K562 (cell line): ENCODE measurements around the gene COX19. TPM values are rescaled to one million over a fixed set of nuclear protein-coding genes. Genes with fewer than 3 reads are reported as not detected.
A peak's percentile ranks its signal among the peaks of the same experiment; 100 is the strongest.

Experiments
- ATAC-seq: fragments of 200-7000 bp; cut with Tn5 transposase; 3 replicates; pipeline ENCODE4 v1.9.1; 2020; ENCODE audit warnings: moderate library complexity
- BruUV-seq: library from RNA; stranded (reverse); fragments of 400-500 nt; replicated peaks from 2 replicates; lab custom pipeline; 2021; lab: Mats Ljungman, UMichigan
- CTCF ChIA-PET: fragments of 300-600 bp; formaldehyde crosslinking; extraction: SDS; loops from one replicate; lab custom pipeline; 2021; ENCODE audit warnings: low intra/inter-chr PET ratio; lab: Yijun Ruan, JAX
- POLR2A ChIA-PET: fragments of 300-600, 350-650 bp; sonication (Branson Sonifier 250); formaldehyde crosslinking; extraction: SDS; loops from one replicate; lab custom pipeline; 2021; ENCODE audit warnings: antibody characterized with exemption, inconsistent platforms; lab: Yijun Ruan, JAX
- DNase-seq, 4 experiments: peaks; one replicate each; pipeline versions ENCODE4 v3.0.0 to v3.0.0-alpha.2; 2011 to 2018; ENCODE audit warnings: low spot score in 3 of 4, mixed read lengths in 3 of 4; ENCODE audit errors: extremely low read depth in 1 of 4
- FAIRE-seq: peaks from 2 replicates; lab custom pipeline; 2011; peaks lifted over from hg19 to GRCh38; lab: Jason Lieb, UNC
- H2AFZ ChIP-seq: 2 replicates; pipeline ENCODE4 v1.6.0; 2011; ENCODE audit warnings: low read depth, low read length, control low read depth, inconsistent platforms
- H3K27ac ChIP-seq: fragments of 200-600 bp; 3 replicates; pipeline ENCODE4 v1.8.0; 2011; ENCODE audit warnings: low read depth, mild to moderate bottlenecking, control low read depth, inconsistent platforms, low read length, moderate library complexity, mixed read lengths; ENCODE audit errors: extremely low read depth
- H3K27me3 ChIP-seq, 2 experiments: fragments of 300-600 bp in 1 of 2; 2 replicates in 1 of 2; 3 replicates in 1 of 2; pipeline versions ENCODE4 v1.6.0 to v1.8.0; 2011; ENCODE audit warnings: inconsistent platforms in 2 of 2, low read length in 2 of 2, mild to moderate bottlenecking in 1 of 2, mixed read lengths in 1 of 2, moderate library complexity in 1 of 2; ENCODE audit not compliant: control insufficient read depth in 2 of 2, insufficient read depth in 2 of 2
- H3K36me3 ChIP-seq: fragments of 300-600 bp; 3 replicates; pipeline ENCODE4 v1.8.0; 2011; ENCODE audit warnings: mild to moderate bottlenecking, low read length, inconsistent platforms; ENCODE audit not compliant: control insufficient read depth, insufficient read depth
- H3K4me1 ChIP-seq, 2 experiments: fragments of 200-600 bp in 1 of 2; replicated peaks in 1 of 2; 2 replicates in 1 of 2; 3 replicates in 1 of 2; pipeline versions ENCODE4 v1.5.1 to v1.8.0; 2011; ENCODE audit warnings: inconsistent platforms in 2 of 2, low read length in 2 of 2, mild to moderate bottlenecking in 1 of 2, mixed read lengths in 1 of 2, moderate library complexity in 1 of 2; ENCODE audit not compliant: control insufficient read depth in 2 of 2, insufficient read depth in 2 of 2
- H3K4me2 ChIP-seq: 2 replicates; pipeline ENCODE4 v1.6.1; 2011; ENCODE audit warnings: low read length, control low read depth, inconsistent platforms, mixed read lengths; ENCODE audit not compliant: insufficient read depth
- H3K4me3 ChIP-seq: fragments of 200-600 bp; sonication (generic), shearing (Covaris generic); 2 replicates; pipeline ENCODE4 v1.5.1; 2016; ENCODE audit warnings: control low read depth, inconsistent platforms
- H3K79me2 ChIP-seq: fragments of 200-600 bp; 3 replicates; pipeline ENCODE4 v1.8.0; 2011; ENCODE audit warnings: low read length, inconsistent platforms; ENCODE audit not compliant: control insufficient read depth, insufficient read depth
- H3K9ac ChIP-seq, 2 experiments: 2 replicates each; pipeline versions ENCODE4 v1.6.0 to v1.6.1; 2011; ENCODE audit warnings: low read depth in 2 of 2, low read length in 2 of 2, control low read depth in 1 of 2, inconsistent platforms in 1 of 2, mild to moderate bottlenecking in 1 of 2, mixed read lengths in 1 of 2; ENCODE audit not compliant: insufficient read depth in 1 of 2
- H3K9me1 ChIP-seq: one replicate; pipeline ENCODE4 v1.6.0; 2011; ENCODE audit warnings: inconsistent platforms, mild to moderate bottlenecking, low read length, moderate library complexity; ENCODE audit not compliant: control insufficient read depth, insufficient read depth
- H3K9me3 ChIP-seq: replicated peaks from 2 replicates; pipeline ENCODE4 v1.5.1; 2011; ENCODE audit warnings: low read depth, low read length, inconsistent platforms; ENCODE audit not compliant: control insufficient read depth, insufficient read depth
- H4K20me1 ChIP-seq: replicated peaks from 2 replicates; pipeline ENCODE4 v1.6.1; 2011; ENCODE audit warnings: low read length, inconsistent platforms, mixed read lengths; ENCODE audit not compliant: control insufficient read depth, insufficient read depth
- ARHGAP35 ChIP-seq: fragments of 450-650 bp; IDR thresholded peaks from 2 replicates; pipeline ENCODE4 v1.6.1; 2018; ENCODE audit not compliant: partially characterized antibody
- ARID2 ChIP-seq: fragments of 450-650 bp; IDR thresholded peaks from 2 replicates; pipeline ENCODE4 v1.6.1; 2017; ENCODE audit warnings: antibody characterized with exemption, mild to moderate bottlenecking
- CCAR2 ChIP-seq: fragments of 200-400 bp; formaldehyde crosslinking; IDR thresholded peaks from 2 replicates; pipeline ENCODE4 v1.6.1; 2017; ENCODE audit warnings: mild to moderate bottlenecking, low read depth, low read length
- ELF2 ChIP-seq: fragments of 250-450 bp; sonication (Bioruptor Pico); IDR thresholded peaks from 2 replicates; pipeline ENCODE4 v1.5.0; 2021; ENCODE audit warnings: mild to moderate bottlenecking
- ERF ChIP-seq: fragments of 450-650 bp; formaldehyde crosslinking; IDR thresholded peaks from 2 replicates; pipeline ENCODE4 v1.4.0; 2020; ENCODE audit warnings: mild to moderate bottlenecking, mixed read lengths
- ETV5 ChIP-seq: sonication (generic); formaldehyde crosslinking; IDR thresholded peaks from 2 replicates; pipeline ENCODE4 v1.4.0; 2020; ENCODE audit warnings: low read depth, mild to moderate bottlenecking, missing genetic modification reagents
- FOSL1 ChIP-seq: fragments of 200-800 bp; sonication (Bioruptor generic); conservative IDR thresholded peaks from 2 replicates; pipeline ENCODE4 v1.6.1; 2016; ENCODE audit warnings: missing genetic modification characterization, missing compliant biosample characterization
- FOXK1 ChIP-seq: sonication (generic); formaldehyde crosslinking; IDR thresholded peaks from 2 replicates; pipeline ENCODE4 v1.8.0; 2022; ENCODE audit warnings: missing genetic modification reagents, mild to moderate bottlenecking, borderline replicate concordance
- HNRNPK ChIP-seq: fragments of 200-400 bp; formaldehyde crosslinking; IDR thresholded peaks from one replicate; pipeline ENCODE4 v1.6.1; 2018; ENCODE audit warnings: mild to moderate bottlenecking, low read depth, low read length; ENCODE audit not compliant: poor library complexity, severe bottlenecking
- KLF6 ChIP-seq: fragments of 250-450 bp; sonication (Bioruptor Pico); IDR thresholded peaks from 2 replicates; pipeline ENCODE4 v1.4.0; 2020; ENCODE audit warnings: mild to moderate bottlenecking, moderate library complexity, borderline replicate concordance
- MYNN ChIP-seq, 2 experiments: sonication (generic); formaldehyde crosslinking in 1 of 2; IDR thresholded peaks; 2 replicates each; pipeline versions ENCODE4 v1.5.0 to v1.6.1; 2016 to 2020; ENCODE audit warnings: antibody characterized with exemption in 1 of 2, missing genetic modification reagents in 1 of 2
- POLR2AphosphoS5 ChIP-seq: IDR thresholded peaks from 2 replicates; pipeline ENCODE4 v1.6.1; 2011; ENCODE audit warnings: mild to moderate bottlenecking, low read depth, low read length, moderate library complexity; ENCODE audit not compliant: control insufficient read depth, insufficient read depth
- RBFOX2 ChIP-seq: fragments of 200-400 bp; formaldehyde crosslinking; IDR thresholded peaks from 2 replicates; pipeline ENCODE4 v1.6.1; 2017; ENCODE audit warnings: low read depth, mild to moderate bottlenecking, low read length, moderate library complexity
- SP2 ChIP-seq: IDR thresholded peaks from 2 replicates; pipeline ENCODE4 v1.6.1; 2011; ENCODE audit warnings: mild to moderate bottlenecking, low read depth, low read length, moderate library complexity; ENCODE audit not compliant: poor library complexity, severe bottlenecking; ENCODE audit errors: extremely low read depth
- SRSF7 ChIP-seq: fragments of 200-400 bp; formaldehyde crosslinking; optimal IDR thresholded peaks from 2 replicates; pipeline ENCODE3; 2017; ENCODE audit warnings: mild to moderate bottlenecking, low read depth, low read length
- ZNF124 ChIP-seq: sonication (generic); formaldehyde crosslinking; IDR thresholded peaks from 2 replicates; pipeline ENCODE4 v1.8.1; 2022; ENCODE audit warnings: missing genetic modification reagents
- ZNF584 ChIP-seq: fragments of 200-800 bp; sonication (Bioruptor generic); IDR thresholded peaks from 2 replicates; pipeline ENCODE4 v1.6.1; 2016; ENCODE audit warnings: low read depth, mild to moderate bottlenecking, missing genetic modification characterization, missing compliant biosample characterization
- WGBS: fragments of 100-300 bp; shearing (Covaris generic); methylation state at CpG from one replicate; pipeline ENCODE4 v1.1.6; 2016; ENCODE audit warnings: low coverage, mixed read lengths; ENCODE audit not compliant: insufficient coverage; ENCODE audit errors: missing lambda C conversion rate; 5-methylcytosine and 5-hydroxymethylcytosine counted together
- in situ Hi-C: fragments of 300-500 bp; cut with MboI; formaldehyde crosslinking; loops from 4 replicates; pipeline ENCODE4 v1.15.0; 2018; ENCODE audit warnings: inconsistent platforms, mixed read lengths
- intact Hi-C: fragments of 100-400 bp; cut with micrococcal nuclease; formaldehyde crosslinking; loops from 2 replicates; pipeline ENCODE4 v1.14.2; 2022
- polyA plus RNA-seq, 8 experiments: library from polyadenylated mRNA; depleted of rRNA in 4 of 8; stranded (reverse) in 5 of 8; unstranded in 3 of 8; fragments of >200 nt; fragmentation: Nextera tagmentation in 2 of 8; fragmentation: Illumina TruSeq in 1 of 8; extraction: Ambion mirVana in 2 of 8; extraction: Trizol in 1 of 8; gene quantifications; 2 replicates each; pipeline versions ENCODE4 v1.2.1 to v1.2.3, GENCODE V29; 2011 to 2014; ENCODE audit warnings: inconsistent platforms in 1 of 8, missing spikeins in 1 of 8
- total RNA-seq, 7 experiments: library from RNA; depleted of rRNA in 6 of 7; stranded (reverse); fragments of >200 nt in 6 of 7; fragmentation: Illumina TruSeq in 2 of 7; extraction: Trizol in 2 of 7; gene quantifications; 2 replicates each; pipeline versions ENCODE4 v1.2.1 to v1.2.3, GENCODE V29; 2011 to 2021; ENCODE audit warnings: low replicate concordance in 1 of 7
- TF ChIP-seq, protein P1 (sequence below), 2 experiments: fragments of 450-650 bp in 1 of 2; sonication (generic) in 1 of 2; formaldehyde crosslinking in 1 of 2; IDR thresholded peaks in 1 of 2; conservative IDR thresholded peaks in 1 of 2; 2 replicates each; pipeline versions ENCODE4 v1.6.1 to v1.8.1; 2016 to 2023; ENCODE audit warnings: mild to moderate bottlenecking in 2 of 2, moderate library complexity in 2 of 2, inconsistent platforms in 1 of 2, missing genetic modification reagents in 1 of 2
- TF ChIP-seq, protein P2 (sequence below): fragments of 250-450 bp; sonication (Bioruptor Pico); IDR thresholded peaks from 2 replicates; pipeline ENCODE4 v1.8.0; 2021; ENCODE audit warnings: mild to moderate bottlenecking, moderate library complexity

COX19 gene
- total and polyA plus RNA-seq, 9 of the 15 experiments (the other 6 are each of a cell fraction or from before 2014, with no cell fraction given): 5.2 to 10.5 (median 7.9) TPM

DNA sequence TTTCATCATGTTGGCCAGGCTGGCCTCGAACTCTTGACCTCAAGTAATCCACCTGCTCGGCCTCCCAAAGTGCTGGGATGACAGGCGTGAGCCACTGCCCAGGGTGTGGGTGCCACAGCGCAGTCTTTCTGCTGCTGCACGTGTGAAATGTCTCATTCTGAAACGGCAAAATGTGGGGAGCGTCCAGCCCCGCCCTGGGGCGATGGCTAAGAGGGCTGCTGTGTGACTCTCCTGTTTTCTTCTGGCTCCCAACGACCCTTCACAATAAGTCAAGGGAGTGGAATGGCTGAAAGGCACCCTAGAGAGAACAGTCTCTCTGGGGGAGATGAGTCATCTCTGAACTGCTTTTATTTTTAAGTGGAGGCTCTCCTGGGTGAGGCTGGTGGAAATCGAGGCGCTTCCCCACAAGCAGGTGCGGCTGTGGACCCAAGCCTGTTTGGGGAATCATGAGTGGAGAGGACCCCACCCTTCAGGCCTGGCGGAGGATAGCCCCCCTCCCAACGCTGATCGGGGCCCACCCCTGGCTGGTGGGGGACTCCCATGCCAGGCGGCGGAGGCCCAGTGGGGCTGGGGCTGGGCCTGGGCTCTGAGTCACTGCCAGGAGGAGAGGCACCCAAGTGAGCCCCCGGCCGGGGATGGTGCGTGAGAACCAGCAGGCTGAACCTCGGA is 38.8 kb downstream of the COX19 start:
- ChIA-PET POLR2A (no interaction called here), CTCF (no interaction called here)
- no peak overlapping the region for H3K9ac ChIP-seq
- H3K27ac ChIP-seq: no peak overlapping the region
- H4K20me1 ChIP-seq: 0 out of 2 replicates have a peak, but pooled peaks cover 4% of the 10 kb centered on the region
- H3K4me3 ChIP-seq: no peak overlapping the region
- H3K4me1 ChIP-seq: peaks cover 0 to 28% of the 10 kb centered on the region in 2 experiments; a peak in 2 of 5 replicates
- H3K4me2 ChIP-seq: no peak overlapping the region
- BruUV-seq: no TSS peak
- WGBS: 14% methylated on average over 20 of the region's 22 CpGs
- H3K9me3 ChIP-seq: peaks cover 8% of the 10 kb centered on the region
- ATAC-seq: peak; percentile 63
- H3K27me3 ChIP-seq: peaks cover 2 to 31% of the 10 kb centered on the region in 2 experiments; a peak in 2 of 5 replicates
- no peak overlapping the region for H2AFZ ChIP-seq
- intact Hi-C loops: no loop called here
- in situ Hi-C loops: no loop called here
- no peak for FAIRE-seq
- no peaks in the 10 kb centered on the region for H3K36me3 ChIP-seq
- no peak for DNase-seq
- no peaks in the 10 kb centered on the region for H3K79me2 ChIP-seq
- H3K9me1 ChIP-seq: no peaks in the 10 kb centered on the region
- TF ChIP-seq RBFOX2 (no peak), ARHGAP35 (no peak), FOXK1 (CRISPR knock-in tag) (no peak), HNRNPK (no peak), ETV5 (CRISPR knock-in tag) (no peak), ZNF124 (CRISPR knock-in tag) (no peak), ZNF584 (CRISPR knock-in tag) (no peak), ELF2 (CRISPR knock-in tag) (no peak), SRSF7 (no peak), KLF6 (no peak), FOSL1 (tag) (peak; percentile 44), SP2 (no peak), ARID2 (no peak), CCAR2 (no peak), MYNN (IDR thresholded peaks at IDR 0.05) (peak; percentile 92), MYNN (CRISPR knock-in tag; IDR thresholded peaks at IDR 0.05) (no peak), POLR2AphosphoS5 (no peak), ERF (CRISPR knock-in tag) (no peak)
- TF ChIP-seq, protein P1, sequence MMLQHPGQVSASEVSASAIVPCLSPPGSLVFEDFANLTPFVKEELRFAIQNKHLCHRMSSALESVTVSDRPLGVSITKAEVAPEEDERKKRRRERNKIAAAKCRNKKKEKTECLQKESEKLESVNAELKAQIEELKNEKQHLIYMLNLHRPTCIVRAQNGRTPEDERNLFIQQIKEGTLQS (IDR thresholded peaks at IDR 0.05): peak; percentile 73
- TF ChIP-seq, protein P1 (CRISPR knock-in tag; conservative IDR thresholded peaks at IDR 0.05): no peak
- TF ChIP-seq, protein P2, sequence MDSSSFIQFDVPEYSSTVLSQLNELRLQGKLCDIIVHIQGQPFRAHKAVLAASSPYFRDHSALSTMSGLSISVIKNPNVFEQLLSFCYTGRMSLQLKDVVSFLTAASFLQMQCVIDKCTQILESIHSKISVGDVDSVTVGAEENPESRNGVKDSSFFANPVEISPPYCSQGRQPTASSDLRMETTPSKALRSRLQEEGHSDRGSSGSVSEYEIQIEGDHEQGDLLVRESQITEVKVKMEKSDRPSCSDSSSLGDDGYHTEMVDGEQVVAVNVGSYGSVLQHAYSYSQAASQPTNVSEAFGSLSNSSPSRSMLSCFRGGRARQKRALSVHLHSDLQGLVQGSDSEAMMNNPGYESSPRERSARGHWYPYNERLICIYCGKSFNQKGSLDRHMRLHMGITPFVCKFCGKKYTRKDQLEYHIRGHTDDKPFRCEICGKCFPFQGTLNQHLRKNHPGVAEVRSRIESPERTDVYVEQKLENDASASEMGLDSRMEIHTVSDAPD (CRISPR knock-in tag): no peak
